Small intestine (tissue), 7 donors: ENCODE measurements around the gene ADAMTS2. TPM values are rescaled to one million over a fixed set of nuclear protein-coding genes. Genes with fewer than 3 reads are reported as not detected.
"Not testable (repeated sequence)": the region's sequence is repeated elsewhere in the genome, so short reads cannot be mapped to it uniquely, and the experiment has no call there.

Experiments
- DNase-seq, 2 donors: peaks; one replicate each; pipeline versions ENCODE4 v3.0.0 to v3.0.0-alpha.2; 2013
- FAIRE-seq: peaks from 2 replicates; lab custom pipeline; 2012; peaks lifted over from hg19 to GRCh38; lab: Jason Lieb, UNC
- H3K27ac ChIP-seq, 3 donors: one replicate each; pipeline ENCODE4 v1.5.1; 2013; ENCODE audit warnings: low read length in 2 of 3, mild to moderate bottlenecking in 2 of 3, control low read depth in 1 of 3, inconsistent platforms in 1 of 3, low read depth in 1 of 3, moderate library complexity in 1 of 3
- H3K27me3 ChIP-seq, 3 donors: one replicate each; pipeline ENCODE4 v1.6.1; 2013; ENCODE audit warnings: low read length in 3 of 3, inconsistent platforms in 1 of 3; ENCODE audit not compliant: control insufficient read depth in 3 of 3, insufficient read depth in 3 of 3
- H3K36me3 ChIP-seq, 3 donors: one replicate each; pipeline ENCODE4 v1.6.1; 2013; ENCODE audit warnings: low read length in 3 of 3, inconsistent platforms in 1 of 3, low read depth in 1 of 3, mild to moderate bottlenecking in 1 of 3, moderate library complexity in 1 of 3; ENCODE audit not compliant: control insufficient read depth in 3 of 3, insufficient read depth in 2 of 3
- H3K4me1 ChIP-seq, 3 donors: one replicate each; pipeline ENCODE4 v1.6.1; 2013; ENCODE audit warnings: low read length in 2 of 3, inconsistent platforms in 1 of 3, low read depth in 1 of 3, mild to moderate bottlenecking in 1 of 3, moderate library complexity in 1 of 3; ENCODE audit not compliant: control insufficient read depth in 3 of 3, insufficient read depth in 2 of 3
- H3K4me3 ChIP-seq, 3 donors: one replicate each; pipeline ENCODE4 v1.5.1; 2013; ENCODE audit warnings: low read length in 3 of 3, control low read depth in 1 of 3, inconsistent platforms in 1 of 3, low read depth in 1 of 3, mild to moderate bottlenecking in 1 of 3, moderate library complexity in 1 of 3
- H3K9me3 ChIP-seq, 2 donors: one replicate each; pipeline ENCODE4 v1.6.1; 2013; ENCODE audit warnings: low read depth in 1 of 2, low read length in 1 of 2; ENCODE audit not compliant: control insufficient read depth in 2 of 2, insufficient read depth in 1 of 2
- WGBS, 3 donors: extraction: QIAGEN DNeasy Blood & Tissue Kit; methylation state at CpG; one replicate each; pipeline ENCODE4 v1.1.7; 2013; 5-methylcytosine and 5-hydroxymethylcytosine counted together
- polyA plus RNA-seq, 4 donors: library from polyadenylated mRNA; stranded (reverse) in 3 of 4; unstranded in 1 of 4; fragments of 200-250 nt in 3 of 4; fragments of 120-200 nt in 1 of 4; gene quantifications; one replicate each; pipeline versions ENCODE4 v1.2.1 to v1.2.3, GENCODE V29; 2013
- donor health status: healthy with polysubstance abuse.
- donor health status: control.
- donor health status: control.
- donor health status: Bipolar disorder and iron deficiency.
- donor health status: healthy.

Gene ADAMTS2
- polyA plus RNA-seq, 4 donors: 0.22 to 6.3 (median 2.4) TPM

DNA sequence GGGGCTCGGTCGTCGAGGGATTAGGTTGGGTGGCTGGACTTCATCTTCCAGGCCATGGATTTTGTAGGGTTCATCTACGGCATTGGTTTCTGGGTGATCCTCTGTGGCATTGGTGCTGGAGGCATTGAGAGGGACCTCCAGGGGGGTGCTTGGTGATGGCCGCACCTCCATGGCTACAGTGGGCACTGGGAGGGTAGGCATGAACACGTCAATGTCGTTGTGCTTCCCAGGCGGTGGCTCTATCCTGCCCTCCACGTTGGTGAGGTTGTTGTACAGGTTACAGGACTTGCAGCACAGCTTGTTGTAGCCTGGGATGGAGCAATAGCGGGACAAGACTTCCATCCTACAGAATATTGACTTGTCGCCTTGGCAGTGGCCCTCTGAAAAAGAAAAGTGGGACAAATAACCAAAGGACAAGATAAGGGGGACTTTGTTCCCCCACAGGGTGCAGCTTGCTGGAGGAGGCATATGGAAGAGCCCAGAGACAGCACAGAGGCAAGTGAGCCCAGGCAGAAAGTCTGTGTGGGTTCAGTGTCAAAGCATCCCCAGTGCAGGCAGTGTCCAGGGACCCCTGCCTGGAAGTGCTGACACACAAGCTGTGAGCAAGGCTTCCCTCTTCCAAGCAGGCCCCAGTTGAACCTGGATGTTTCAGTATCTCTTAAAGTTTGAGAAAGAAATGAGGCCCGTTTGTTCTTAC is 231.2 kb downstream of the ADAMTS2 start:
- H3K27me3 ChIP-seq: no peaks in the 10 kb centered on the region

DNA sequence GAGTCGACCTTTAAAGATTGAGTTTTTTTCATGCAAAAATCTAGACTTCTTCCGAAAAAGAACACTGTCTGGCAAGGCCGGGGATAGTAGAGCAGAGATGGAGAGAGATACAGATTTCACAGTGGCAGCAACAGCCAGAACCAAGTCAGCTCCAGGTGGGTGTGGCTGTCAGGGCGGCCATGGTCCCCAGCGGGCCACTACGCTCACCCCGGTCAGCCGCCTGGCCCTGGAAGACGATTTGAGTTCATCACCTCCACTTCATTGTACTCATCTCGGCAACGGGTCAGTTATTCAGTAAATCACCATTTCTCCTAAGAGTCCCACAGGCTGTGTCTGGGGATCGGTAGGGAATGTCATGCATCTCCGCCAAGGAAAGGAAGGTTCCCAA is 232.1 kb downstream of the ADAMTS2 start:
- Histone ChIP-seq H3K27me3 (no peaks in the 10 kb centered on the region), H3K4me1 (no peaks in the 10 kb centered on the region), H3K27ac (no peak overlapping the region), H3K9me3 (peaks cover 2 to 58% of the 10 kb centered on the region in 2 donors), H3K4me3 (no peak overlapping the region), H3K36me3 (no peaks in the 10 kb centered on the region)
- FAIRE-seq (no peak), DNase-seq (no peak)
- WGBS, 3 donors: 90 to 91% (median 91%) methylated on average over 13 of the region's 13 CpGs

More for the DNA sequence above, 231.2 kb downstream of the ADAMTS2 start:
- 83 to 89% (median 87%) methylated on average over 12 of the region's 12 CpGs for WGBS, 3 donors
- FAIRE-seq (no peak), DNase-seq (no peak)
- Histone ChIP-seq H3K36me3 (no peaks in the 10 kb centered on the region), H3K27ac (no peak overlapping the region), H3K4me1 (no peaks in the 10 kb centered on the region), H3K4me3 (no peak overlapping the region), H3K9me3 (peaks cover 2 to 58% of the 10 kb centered on the region in 2 donors)

DNA sequence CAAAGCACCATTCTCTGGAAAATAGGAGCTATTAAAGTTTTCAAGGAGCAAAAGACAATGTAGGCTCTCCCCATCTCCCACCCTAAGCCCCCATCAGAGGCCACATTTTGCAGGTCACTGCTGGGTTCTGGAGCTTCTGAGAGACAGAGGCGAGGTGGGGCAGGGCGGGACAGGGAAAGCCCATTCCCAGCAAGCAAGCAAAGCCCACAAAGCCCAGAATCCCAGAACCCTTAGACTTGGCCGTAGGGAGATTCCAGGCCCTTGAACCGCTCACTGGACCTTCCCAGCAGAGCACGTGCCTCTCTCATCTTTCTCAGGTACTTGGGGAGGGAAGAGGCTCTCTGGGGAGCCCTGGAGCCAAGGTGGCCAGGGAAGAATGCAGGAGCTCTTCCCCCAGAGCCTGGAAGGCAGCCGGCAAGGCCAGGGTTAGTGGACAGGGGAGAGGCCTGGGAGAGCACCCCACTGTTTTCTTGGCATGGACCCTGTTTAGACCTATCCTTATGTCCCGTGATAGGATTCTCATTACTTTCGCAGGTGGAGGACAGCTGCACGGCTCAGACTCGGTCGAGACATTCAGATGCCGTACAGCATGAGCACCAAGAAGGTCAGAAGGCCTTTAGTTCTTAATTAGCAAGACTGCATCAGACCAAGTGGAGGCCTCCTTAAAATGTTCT is 232.7 kb downstream of the ADAMTS2 start:
- Histone ChIP-seq H3K4me3 (no peak overlapping the region), H3K27ac (no peak overlapping the region), H3K4me1 (no peaks in the 10 kb centered on the region), H3K36me3 (no peaks in the 10 kb centered on the region), H3K27me3 (no peaks in the 10 kb centered on the region), H3K9me3 (peaks cover 2 to 57% of the 10 kb centered on the region in 2 donors)
- WGBS, 3 donors: 89 to 92% (median 89%) methylated on average over 12 of the region's 12 CpGs
- no peak for DNase-seq
- FAIRE-seq: no peak

DNA sequence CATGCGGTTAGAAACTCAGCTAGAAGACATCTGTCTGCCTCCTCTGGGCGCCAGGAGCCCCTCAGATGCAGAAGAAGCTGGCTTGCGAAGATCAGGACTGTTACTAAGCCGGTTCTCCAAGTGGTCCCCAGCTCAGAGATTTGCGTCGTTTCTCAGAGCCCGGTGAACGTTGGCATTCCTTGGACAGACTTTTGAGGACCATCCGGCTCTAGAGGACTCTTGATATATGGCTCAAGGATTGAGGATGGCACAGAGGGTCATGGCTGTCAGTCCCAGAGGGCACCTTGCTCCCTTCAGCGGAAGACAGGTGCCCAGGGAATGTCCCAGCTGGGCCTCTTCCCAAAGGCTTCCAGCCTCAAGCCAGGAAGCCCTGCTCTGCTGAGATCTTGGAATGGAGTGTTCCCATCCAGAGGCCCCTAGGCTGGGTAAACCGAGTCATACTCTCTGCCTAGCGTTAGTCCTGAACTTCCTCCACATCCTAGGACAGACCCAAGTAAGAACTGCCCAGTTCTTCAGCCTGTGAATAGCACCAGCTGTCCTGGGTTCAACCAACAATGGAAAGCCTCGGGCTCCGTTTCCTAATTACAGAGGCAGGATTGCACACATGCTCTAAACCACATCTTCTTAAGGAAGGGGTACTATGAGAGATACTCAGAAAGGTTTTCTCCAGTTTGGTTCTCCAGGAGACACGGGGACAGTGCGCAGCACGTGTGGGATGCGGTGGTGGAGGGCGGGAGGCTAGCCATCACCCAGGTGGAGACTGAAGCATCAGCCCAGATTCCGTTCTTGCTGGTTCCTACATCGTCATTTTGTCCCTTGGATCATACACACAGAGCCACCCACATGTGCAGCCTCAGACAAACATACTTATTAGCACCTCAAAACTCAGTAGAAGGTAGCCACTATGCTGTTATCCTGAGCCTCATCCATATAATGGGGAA is 233.7 kb downstream of the ADAMTS2 start:
- DNase-seq: no peak
- Histone ChIP-seq H3K36me3 (no peaks in the 10 kb centered on the region), H3K27me3 (no peaks in the 10 kb centered on the region), H3K4me3 (no peak overlapping the region), H3K4me1 (no peaks in the 10 kb centered on the region), H3K9me3 (peaks cover 2 to 50% of the 10 kb centered on the region in 2 donors), H3K27ac (no peak overlapping the region)
- no peak for FAIRE-seq
- WGBS, 3 donors: 83 to 85% (median 84%) methylated on average over 21 of the region's 21 CpGs

DNA sequence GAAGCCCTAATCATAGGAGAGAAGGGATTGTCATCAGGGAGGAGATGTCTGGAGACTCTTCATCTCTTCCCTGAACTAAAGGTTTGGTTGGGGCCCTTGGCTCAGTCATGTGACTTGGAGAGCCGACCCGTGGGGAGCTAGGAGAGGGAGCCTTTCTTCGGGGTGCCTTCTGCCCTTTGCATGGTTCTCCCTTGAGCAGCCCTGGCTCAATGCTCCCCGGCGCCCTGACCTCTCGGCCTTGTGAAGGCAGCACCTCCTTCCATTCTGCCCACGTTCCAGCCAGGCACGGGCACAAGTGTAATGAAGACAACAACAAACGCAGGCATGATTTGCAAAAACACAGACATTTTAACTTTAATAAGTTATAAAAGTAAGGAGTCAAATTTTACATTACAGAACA is 234.7 kb downstream of the ADAMTS2 start:
- peaks cover 2 to 42% of the 10 kb centered on the region in 2 donors for H3K9me3 ChIP-seq
- no peaks in the 10 kb centered on the region for H3K27me3 ChIP-seq
- no peak overlapping the region for H3K27ac ChIP-seq
- no peaks in the 10 kb centered on the region for H3K36me3 ChIP-seq
- no peaks in the 10 kb centered on the region for H3K4me1 ChIP-seq
- H3K4me3 ChIP-seq: no peak overlapping the region
- WGBS, 3 donors: 82 to 94% (median 87%) methylated on average over 9 of the region's 9 CpGs
- FAIRE-seq (no peak), DNase-seq (no peak)

DNA sequence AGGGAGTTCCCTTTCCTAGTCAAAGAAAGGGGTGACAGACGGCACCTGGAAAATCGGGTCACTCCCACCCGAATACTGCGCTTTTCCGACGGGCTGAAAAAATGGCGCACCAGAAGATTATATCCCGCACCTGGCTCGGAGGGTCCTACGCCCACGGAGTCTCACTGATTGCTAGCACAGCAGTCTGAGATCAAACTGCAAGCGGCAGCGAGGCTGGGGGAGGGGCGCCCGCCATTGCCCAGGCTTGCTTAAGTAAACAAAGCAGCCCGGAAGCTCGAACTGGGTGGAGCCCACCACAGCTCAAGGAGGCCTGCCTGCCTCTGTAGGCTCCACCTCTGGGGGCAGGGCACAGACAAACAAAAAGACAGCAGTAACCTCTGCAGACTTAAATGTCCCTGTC is 244.0 kb downstream of the ADAMTS2 start:
- 88 to 95% (median 92%) methylated on average over 15 to 17 of the region's 17 CpGs for whole genome bisulfite sequencing, 3 donors

DNA sequence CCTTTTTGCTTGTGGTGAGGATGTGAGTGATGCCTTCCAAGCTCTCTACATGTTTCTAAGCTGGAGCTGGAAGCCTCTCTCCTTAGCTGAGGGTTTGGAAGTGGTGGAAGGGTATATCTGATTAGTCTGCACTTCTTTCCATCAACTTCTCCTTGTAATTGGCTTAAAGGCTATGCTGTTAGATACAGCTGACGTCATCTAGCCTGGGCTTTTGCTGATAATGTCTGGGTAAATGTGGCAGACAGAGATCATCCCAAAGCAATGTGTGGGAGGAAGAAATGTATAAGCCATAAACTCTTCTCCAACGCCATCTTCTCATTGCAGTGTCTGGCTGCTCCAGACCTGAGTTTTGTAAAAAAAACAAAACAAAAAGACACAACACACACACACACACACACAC is 255.8 kb downstream of the ADAMTS2 start:
- no peak for DNase-seq
- FAIRE-seq: no peak
- peaks cover 3 to 29% of the 10 kb centered on the region in 2 donors for H3K9me3 ChIP-seq

More for the DNA sequence above, 244.0 kb downstream of the ADAMTS2 start:
- H3K36me3 ChIP-seq, H3K4me3 ChIP-seq, H3K27me3 ChIP-seq, H3K4me1 ChIP-seq, H3K27ac ChIP-seq, DNase-seq, FAIRE-seq: not testable (repeated sequence)
- H3K9me3 ChIP-seq: peaks cover 3 to 22% of the 10 kb centered on the region in 2 donors

DNA sequence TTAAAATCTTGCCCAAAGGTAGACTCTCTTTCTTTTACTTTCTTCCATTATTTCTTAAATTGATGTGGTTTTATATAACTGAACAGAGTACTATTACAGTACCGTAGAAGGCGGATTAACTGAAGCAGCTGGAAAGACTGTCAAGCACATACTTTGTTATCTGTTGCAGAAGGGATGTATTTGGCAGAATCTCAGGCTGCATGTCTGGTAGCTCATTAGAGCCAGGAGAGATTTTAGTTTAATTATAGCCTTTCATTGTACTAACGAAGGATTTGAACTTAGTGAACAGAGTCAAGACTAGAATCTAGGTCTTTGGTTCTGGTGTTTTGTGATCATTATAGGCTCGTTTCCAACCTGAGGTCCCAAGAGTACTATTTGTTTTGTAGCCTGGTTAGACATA is 264.5 kb downstream of the ADAMTS2 start:
- WGBS, 3 donors: 85 to 96% (median 95%) methylated on average over 4 of the region's 4 CpGs
- H3K4me3 ChIP-seq: no peak overlapping the region
- FAIRE-seq (no peak), DNase-seq (no peak)
- peaks cover 3 to 48% of the 10 kb centered on the region in 2 donors for H3K9me3 ChIP-seq
- H3K36me3 ChIP-seq: peaks cover 4 to 15% (median 15%) of the 10 kb centered on the region in 3 donors
- H3K27ac ChIP-seq: no peak overlapping the region
- H3K4me1 ChIP-seq: no peaks in the 10 kb centered on the region
- peaks cover 0 to 4% (median 0%) of the 10 kb centered on the region in 3 donors for H3K27me3 ChIP-seq

More for the DNA sequence above, 255.8 kb downstream of the ADAMTS2 start:
- H3K4me3 ChIP-seq: no peak overlapping the region
- H3K27ac ChIP-seq: no peak overlapping the region
- H3K27me3 ChIP-seq: no peaks in the 10 kb centered on the region
- WGBS, 3 donors: 69 to 82% (median 81%) methylated on average over 2 of the region's 2 CpGs
- no peaks in the 10 kb centered on the region for H3K36me3 ChIP-seq
- H3K4me1 ChIP-seq: no peaks in the 10 kb centered on the region
